Thymus (tissue), 11 donors: ENCODE results near the gene ZNF581. TPM values are rescaled to one million over a fixed set of nuclear protein-coding genes. Genes with fewer than 3 reads are reported as not detected.

Source experiments
- DNase-seq, 9 donors: peaks; one replicate each; pipeline ENCODE4 v3.0.0-alpha.2; 2013; ENCODE audit warnings: low spot score in 9 of 9, low read depth in 6 of 9, missing footprints in 1 of 9
- H3K27ac ChIP-seq, 2 donors: one replicate each; pipeline ENCODE4 v1.5.1; 2013; ENCODE audit warnings: control low read depth in 1 of 2, low read depth in 1 of 2, low read length in 1 of 2, mild to moderate bottlenecking in 1 of 2, moderate library complexity in 1 of 2
- H3K27me3 ChIP-seq, 2 donors: one replicate each; pipeline ENCODE4 v1.5.1; 2013; ENCODE audit warnings: low read length in 1 of 2; ENCODE audit not compliant: control insufficient read depth in 2 of 2, insufficient read depth in 1 of 2
- H3K36me3 ChIP-seq, 2 donors: one replicate each; pipeline ENCODE4 v1.5.1; 2013; ENCODE audit warnings: low read length in 1 of 2, mild to moderate bottlenecking in 1 of 2, moderate library complexity in 1 of 2; ENCODE audit not compliant: control insufficient read depth in 2 of 2, insufficient read depth in 2 of 2
- H3K4me1 ChIP-seq, 2 donors: one replicate each; pipeline ENCODE4 v1.5.1; 2013; ENCODE audit warnings: low read length in 2 of 2; ENCODE audit not compliant: control insufficient read depth in 2 of 2, insufficient read depth in 2 of 2
- H3K4me3 ChIP-seq, 2 donors: one replicate each; pipeline ENCODE4 v1.5.1; 2013; ENCODE audit warnings: low read length in 2 of 2, control low read depth in 1 of 2, mild to moderate bottlenecking in 1 of 2
- H3K9me3 ChIP-seq, 2 donors: one replicate each; pipeline ENCODE4 v1.5.1; 2013; ENCODE audit warnings: low read length in 1 of 2, mild to moderate bottlenecking in 1 of 2; ENCODE audit not compliant: control insufficient read depth in 2 of 2, insufficient read depth in 1 of 2
- WGBS: extraction: QIAGEN DNeasy Blood & Tissue Kit; methylation state at CpG from one replicate; pipeline ENCODE4 v1.1.7; 2013; 5-methylcytosine and 5-hydroxymethylcytosine counted together
- polyA plus RNA-seq: library from polyadenylated mRNA; stranded (reverse); fragments of 200-250 nt; gene quantifications from one replicate; pipeline ENCODE4 v1.2.3, GENCODE V29; 2013
- total RNA-seq: library from RNA; stranded (reverse); fragments of 120-200 nt; gene quantifications from one replicate; pipeline ENCODE4 v1.2.4, GENCODE V29; 2013
- donor health status: healthy.

Gene ZNF581
- total and polyA plus RNA-seq, 2 donors = 19.0 to 22.9 TPM

GRCh38 chr19:55648585-55649267 is 5.3 kb downstream of the ZNF581 start:
- H3K27ac ChIP-seq = peak overlapping the region in 1 of 2 donors; percentile 62
- no peak for DNase-seq
- H3K4me3 ChIP-seq = peak overlapping the region; percentile 57 to 73
- H3K36me3 ChIP-seq = peaks cover 12 to 14% of the 10 kb centered on the region in 2 donors
- H3K9me3 ChIP-seq = no peaks in the 10 kb centered on the region
- no peaks in the 10 kb centered on the region for H3K27me3 ChIP-seq
- WGBS = 43% methylated on average over 25 of the region's 25 CpGs
- peaks cover 19 to 41% of the 10 kb centered on the region in 2 donors for H3K4me1 ChIP-seq

DNA sequence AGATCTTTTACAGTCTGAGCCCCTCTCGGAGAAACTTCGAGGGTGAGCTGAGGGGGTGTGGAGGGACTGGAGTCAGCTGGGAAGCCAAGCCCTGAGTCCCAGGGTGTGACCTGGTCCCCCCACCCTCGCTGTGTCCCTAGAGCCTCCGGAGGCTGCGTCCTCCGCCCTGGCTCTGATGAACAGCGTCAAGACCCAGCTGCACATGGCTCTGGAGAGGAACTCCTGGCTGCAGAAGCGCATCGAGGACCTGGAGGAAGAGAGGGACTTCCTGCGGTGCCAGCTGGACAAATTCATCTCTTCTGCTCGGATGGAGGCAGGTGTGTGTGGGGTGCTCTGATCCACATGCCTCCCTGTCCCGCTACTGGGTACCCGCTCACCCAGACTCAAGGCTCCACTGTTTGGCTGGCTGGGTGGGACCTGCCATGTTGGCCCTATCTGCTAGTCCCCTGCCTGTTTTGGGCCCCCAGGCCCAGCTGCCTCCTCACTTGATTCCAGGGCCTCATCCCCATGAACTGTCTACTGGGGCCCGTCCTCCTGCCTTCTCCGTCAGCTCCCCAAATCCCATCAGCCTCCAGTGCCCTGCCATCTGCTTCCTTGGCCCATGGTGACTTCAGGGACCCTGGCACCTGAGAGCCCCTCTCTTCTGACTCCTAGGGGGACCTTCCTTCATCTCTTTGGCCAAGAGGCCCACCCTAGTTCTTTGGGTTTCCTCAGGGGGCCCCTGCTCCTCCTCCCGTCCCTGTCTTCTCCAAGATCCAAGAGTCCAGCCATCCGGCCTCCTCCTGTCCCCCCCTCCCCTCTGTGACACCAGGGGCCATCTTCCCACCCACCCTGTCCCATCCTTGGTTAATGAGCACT is 6.0 kb downstream of the ZNF581 start:
- H3K9me3 ChIP-seq = no peaks in the 10 kb centered on the region
- H3K27me3 ChIP-seq = no peaks in the 10 kb centered on the region
- DNase-seq = no peak
- H3K4me3 ChIP-seq = no peak overlapping the region
- H3K27ac ChIP-seq = no peak overlapping the region
- H3K36me3 ChIP-seq = peaks cover 12 to 14% of the 10 kb centered on the region in 2 donors
- peaks cover 13 to 35% of the 10 kb centered on the region in 2 donors for H3K4me1 ChIP-seq
- WGBS = 90% methylated on average over 17 of the region's 17 CpGs

DNA sequence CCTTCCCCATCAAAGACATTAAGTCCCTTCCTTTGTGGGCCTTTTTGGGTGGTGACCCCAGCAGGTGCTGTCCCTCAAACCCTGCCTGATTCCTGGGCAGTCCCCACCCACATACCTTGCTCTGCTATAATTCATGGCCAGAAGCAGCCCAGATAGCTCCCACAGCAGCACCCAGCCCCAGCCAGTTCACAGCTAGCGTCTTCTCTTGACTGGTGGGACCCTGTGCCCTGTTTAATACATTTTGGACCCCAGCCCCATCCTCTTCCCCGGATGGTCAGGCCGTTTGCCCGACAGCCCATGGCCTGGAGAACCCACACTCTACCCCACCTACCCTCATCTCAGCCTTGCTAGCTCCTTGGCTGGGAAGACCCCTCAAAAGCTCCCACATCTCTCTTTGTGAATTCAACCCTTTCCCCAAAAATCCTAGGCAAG is 6.7 kb downstream of the ZNF581 start:
- H3K27ac ChIP-seq = no peak overlapping the region
- 95% methylated on average over 4 of the region's 4 CpGs for WGBS
- H3K27me3 ChIP-seq = no peaks in the 10 kb centered on the region
- peaks cover 11 to 31% of the 10 kb centered on the region in 2 donors for H3K4me1 ChIP-seq
- H3K36me3 ChIP-seq = peaks cover 5 to 8% of the 10 kb centered on the region in 2 donors
- DNase-seq = no peak
- no peak overlapping the region for H3K4me3 ChIP-seq
- no peaks in the 10 kb centered on the region for H3K9me3 ChIP-seq

DNA sequence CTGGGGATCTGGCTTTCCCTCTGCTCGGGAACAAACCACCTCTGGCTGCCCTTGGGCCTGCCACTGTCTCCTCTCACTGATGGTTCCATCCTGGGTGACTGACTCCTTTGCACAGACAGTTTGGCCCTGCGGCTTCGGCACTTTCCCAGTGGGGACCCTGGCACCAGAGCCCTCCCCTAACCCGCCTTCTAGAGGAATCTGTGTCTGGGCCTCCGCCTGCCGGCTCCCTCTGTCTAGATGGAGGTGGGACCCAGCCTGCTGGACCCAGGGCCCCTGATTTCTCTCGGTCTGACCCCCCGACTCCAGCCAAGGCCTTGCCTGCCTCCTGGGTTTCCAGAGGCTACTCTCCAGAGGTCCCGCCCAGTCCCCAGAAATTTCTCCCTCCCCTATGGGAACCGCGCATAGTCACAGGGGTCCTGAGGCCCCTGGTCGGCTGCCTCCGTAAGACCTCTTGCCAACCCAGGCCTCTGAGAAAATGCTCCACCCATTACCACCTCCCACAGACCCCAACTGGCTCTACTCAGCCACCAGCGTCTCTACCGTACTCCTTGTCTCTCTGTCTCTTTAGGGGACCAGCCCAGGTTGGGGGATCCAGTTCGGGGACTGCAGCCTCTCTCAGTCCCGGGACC is 7.3 kb downstream of the ZNF581 start:
- H3K36me3 ChIP-seq = peaks cover 0 to 3% of the 10 kb centered on the region in 2 donors
- H3K9me3 ChIP-seq = no peaks in the 10 kb centered on the region
- no peak overlapping the region for H3K4me3 ChIP-seq
- 98% methylated on average over 17 of the region's 17 CpGs for WGBS
- H3K27ac ChIP-seq = no peak overlapping the region
- DNase-seq = no peak
- H3K4me1 ChIP-seq = peaks cover 11 to 32% of the 10 kb centered on the region in 2 donors
- H3K27me3 ChIP-seq = no peaks in the 10 kb centered on the region

- H3K27ac ChIP-seq = no peak overlapping the region
- H3K4me1 ChIP-seq = peaks cover 16 to 36% of the 10 kb centered on the region in 2 donors
- H3K27me3 ChIP-seq = no peaks in the 10 kb centered on the region
- H3K4me3 ChIP-seq = no peak overlapping the region
- 95% methylated on average over 18 of the region's 18 CpGs for WGBS
- H3K9me3 ChIP-seq = no peaks in the 10 kb centered on the region
- no peak for DNase-seq
- H3K36me3 ChIP-seq = peaks cover 0 to 3% of the 10 kb centered on the region in 2 donors
These were observed 7.8 kb downstream of the ZNF581 start for GRCh38 chr19:55651236-55651635.

- H3K4me1 ChIP-seq = peaks cover 21 to 41% of the 10 kb centered on the region in 2 donors
- no peak overlapping the region for H3K27ac ChIP-seq
These were observed 9.1 kb downstream of the ZNF581 start for GRCh38 chr19:55652311-55653128.

DNA sequence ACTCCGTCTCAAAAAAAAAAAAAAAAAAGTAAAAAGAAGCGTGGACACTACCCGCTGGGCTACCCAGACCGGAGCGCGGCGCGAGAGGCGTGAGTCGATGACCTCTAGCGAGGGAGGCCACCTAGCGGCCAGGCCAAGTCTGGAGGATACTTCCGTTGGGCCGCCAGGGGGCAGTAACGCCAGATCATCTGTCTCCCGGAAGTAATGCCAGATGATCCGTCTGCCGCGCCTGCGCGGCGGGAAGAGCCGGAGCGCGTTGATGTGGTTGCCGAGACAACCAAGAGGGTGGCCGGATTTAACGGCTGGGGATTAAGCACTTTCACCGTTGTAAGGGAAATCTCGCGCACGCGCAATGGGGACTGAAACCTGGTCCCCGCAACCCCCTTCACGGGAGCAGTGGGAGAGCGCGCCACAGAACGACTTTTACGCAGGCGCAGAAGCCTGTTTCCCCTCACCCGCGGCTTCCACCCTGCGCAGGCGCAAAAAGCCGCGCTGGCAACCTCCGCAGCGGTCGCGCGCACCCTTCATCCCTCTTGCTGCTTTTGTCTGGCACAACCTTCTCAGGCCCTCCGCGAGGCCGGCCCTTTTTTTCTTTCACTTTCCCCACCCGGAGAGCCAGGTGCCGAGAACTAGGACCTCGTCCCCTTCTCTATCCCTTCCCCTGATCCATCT is 10.3 kb downstream of the ZNF581 start:
- Histone ChIP-seq H3K4me1 (peaks cover 17 to 42% of the 10 kb centered on the region in 2 donors), H3K27me3 (no peaks in the 10 kb centered on the region), H3K4me3 (peak overlapping the region; percentile 89 to 97), H3K9me3 (no peaks in the 10 kb centered on the region), H3K36me3 (peaks cover under 1 to 18% of the 10 kb centered on the region in 2 donors), H3K27ac (peak overlapping the region; percentile 97 to 100)
- DNase-seq = peak; percentile 98 to 100 (median 99)
- under 1% methylated on average over 57 of the region's 57 CpGs for WGBS

More at GRCh38 chr19:55652311-55653128, 9.1 kb downstream of the ZNF581 start:
- H3K4me3 ChIP-seq = no peak overlapping the region
- H3K27me3 ChIP-seq = no peaks in the 10 kb centered on the region
- no peak for DNase-seq
- no peaks in the 10 kb centered on the region for H3K9me3 ChIP-seq
- H3K36me3 ChIP-seq = peaks cover 0 to 12% of the 10 kb centered on the region in 2 donors
- 94% methylated on average over 71 of the region's 71 CpGs for WGBS

- H3K9me3 ChIP-seq = no peaks in the 10 kb centered on the region
- H3K4me3 ChIP-seq = peak overlapping the region; percentile 89 to 97
- WGBS = under 1% methylated on average over 52 of the region's 52 CpGs
- H3K4me1 ChIP-seq = peaks cover 14 to 36% of the 10 kb centered on the region in 2 donors
- peak; percentile 99 to 100 (median 100) for DNase-seq
- peak overlapping the region; percentile 97 to 100 for H3K27ac ChIP-seq
- H3K27me3 ChIP-seq = no peaks in the 10 kb centered on the region
- H3K36me3 ChIP-seq = peaks cover 7 to 22% of the 10 kb centered on the region in 2 donors
These were observed 10.9 kb downstream of the ZNF581 start for GRCh38 chr19:55654323-55654867.
